UCSD-AML1 (cell line): ENCODE data around the gene GGN.
"Not testable (repeated sequence)": the region's sequence is repeated elsewhere in the genome, so short reads cannot be mapped to it uniquely, and the experiment has no call there.

Experiments used
- DNase-seq: peaks from one replicate; lab custom pipeline; 2025; ENCODE audit not compliant: unreplicated experiment; lab: John Stamatoyannopoulos, UW

Gene GGN

GRCh38 chr19:38387550-38388348, at the start of gene GGN:
Gene GGN (minus strand): TSS chr19:38388034. CDS start chr19:38387261, 773 bp downstream.
- peak; percentile 86 for DNase-seq

DNA sequence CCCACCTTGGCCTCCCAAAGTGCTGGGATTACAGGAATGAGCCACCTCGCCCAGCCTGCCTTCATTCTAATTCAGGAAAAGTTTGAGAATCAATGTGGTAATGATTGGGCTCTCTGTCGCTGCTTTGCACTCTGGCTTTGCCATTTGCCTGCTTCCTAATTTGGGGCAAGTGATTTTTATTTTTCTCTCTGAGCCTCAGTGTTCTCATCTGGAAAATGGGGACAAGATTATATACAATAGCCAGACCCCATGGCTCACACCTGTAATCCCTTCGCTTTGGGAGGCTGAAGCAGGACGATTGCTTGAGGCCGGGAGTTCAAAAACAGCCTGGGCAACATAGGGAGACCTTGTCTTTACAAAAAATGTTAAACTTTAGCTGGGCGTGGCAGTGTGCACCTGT, 49.5 kb upstream of the GGN start:
- no peak for DNase-seq

- peak; percentile 65 for DNase-seq
Observed at GRCh38 chr19:38434549-38435051, 46.8 kb upstream of the GGN start.

DNA sequence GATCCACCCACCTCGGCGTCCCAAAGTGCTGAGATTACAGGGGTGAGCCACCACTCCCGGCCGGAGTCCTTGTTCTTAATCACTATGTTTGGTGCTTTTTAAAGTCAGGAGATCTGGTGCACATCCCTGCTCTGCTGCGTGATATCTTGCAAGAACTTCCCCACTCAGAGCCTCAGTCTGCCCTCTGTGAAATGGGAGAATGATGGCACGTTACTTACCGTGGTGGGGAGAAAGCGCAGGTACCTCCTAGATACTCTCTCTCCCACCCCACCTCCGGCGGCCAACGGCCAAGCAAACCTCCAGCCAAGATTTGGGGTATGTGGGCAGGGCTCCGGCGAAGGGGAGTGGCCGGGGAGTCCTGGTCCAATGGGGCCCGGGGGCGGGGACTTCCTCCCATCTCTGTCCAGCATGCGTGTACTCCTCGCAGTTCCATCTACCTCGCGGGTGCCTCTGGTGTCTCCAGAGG, 45.5 kb upstream of the GGN start, which contains the start of gene RYR1:
Gene RYR1, plus strand, starts transcription at position 424 of the 466 bp plus-strand sequence. CDS start 139 bp downstream, outside the sequence.
- peak; percentile 54 for DNase-seq

- no peak for DNase-seq
Observed at GRCh38 chr19:38430931-38431330, 43.1 kb upstream of the GGN start.

DNA sequence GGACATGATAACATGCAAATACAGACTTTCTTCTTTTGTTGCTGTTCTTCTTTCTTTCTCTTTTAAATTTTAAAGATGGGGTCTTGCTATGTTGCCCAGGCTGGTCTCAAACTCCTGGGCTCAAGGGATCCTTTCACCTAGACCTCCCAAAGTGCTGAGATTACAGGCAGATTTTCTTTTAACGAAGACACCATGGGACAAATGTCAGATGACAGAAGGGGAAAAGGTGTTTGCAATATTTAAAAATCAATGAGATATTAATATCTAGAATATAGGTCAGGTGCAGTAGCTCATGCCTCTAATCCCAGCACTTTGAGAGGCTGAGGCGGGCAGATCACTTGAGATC, 42.0 kb upstream of the GGN start:
- DNase-seq = no peak

GRCh38 chr19:38429055-38429810, 41.4 kb upstream of the GGN start:
- DNase-seq = peak; percentile 26

DNA sequence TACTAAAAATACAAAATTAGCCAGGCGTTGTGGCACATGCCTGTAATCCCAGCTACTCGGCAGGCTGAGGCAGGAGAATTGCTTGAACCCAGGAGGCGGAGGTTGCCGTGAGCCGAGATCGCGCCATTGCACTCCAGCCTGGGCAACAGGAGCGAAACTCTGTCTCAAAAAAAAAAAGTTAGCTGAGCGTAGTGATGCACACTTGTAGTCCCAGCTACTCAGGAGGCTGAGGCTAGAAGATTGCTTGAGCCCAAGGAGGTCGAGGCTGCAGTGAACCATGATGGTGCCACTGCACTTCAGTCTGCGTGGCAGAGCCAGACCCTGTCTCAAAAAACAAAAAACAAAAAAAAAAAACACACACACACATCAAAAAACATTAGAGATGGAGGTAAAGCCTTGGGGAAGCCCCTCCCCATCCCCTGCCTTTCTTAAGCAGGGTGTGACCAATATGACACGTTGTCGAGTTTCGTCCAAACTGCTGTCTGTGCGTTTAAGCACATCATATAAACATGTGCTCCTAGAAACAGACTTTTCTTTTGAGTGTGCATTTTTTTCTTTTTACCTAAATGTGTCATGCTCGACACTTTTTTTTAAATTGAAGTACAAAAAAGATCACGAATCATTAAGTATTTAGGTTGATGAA, 39.3 kb upstream of the GGN start:
- DNase-seq = not testable (repeated sequence)

- peak; percentile 90 for DNase-seq
Observed at GRCh38 chr19:38425810-38426466, 38.1 kb upstream of the GGN start, which contains the start of gene RASGRP4. Gene RASGRP4 (minus strand): TSS chr19:38426219. CDS start chr19:38426091, 128 bp downstream.

- DNase-seq = peak; percentile 47
Observed at GRCh38 chr19:38425222-38425809, 37.5 kb upstream of the GGN start.

DNA sequence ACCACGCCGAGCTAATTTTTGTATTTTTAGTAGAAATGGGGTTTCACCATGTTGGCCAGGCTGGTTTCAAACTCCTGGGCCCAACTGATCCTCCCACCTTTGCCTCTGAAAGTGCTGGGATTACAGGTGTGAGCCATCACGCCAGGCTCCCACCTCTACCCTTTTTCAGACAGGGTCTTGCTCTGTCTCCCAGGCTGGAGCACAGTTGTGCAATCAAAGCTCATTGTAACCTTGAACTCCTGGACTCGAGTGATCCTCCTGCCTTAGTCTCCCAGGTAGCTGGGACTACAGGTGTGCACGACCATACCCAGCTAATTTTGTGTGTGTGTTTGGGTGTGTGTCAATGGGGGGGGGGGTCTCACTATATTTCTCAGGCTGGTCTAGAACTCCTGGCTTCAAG, 36.4 kb upstream of the GGN start:
- no peak for DNase-seq

DNA sequence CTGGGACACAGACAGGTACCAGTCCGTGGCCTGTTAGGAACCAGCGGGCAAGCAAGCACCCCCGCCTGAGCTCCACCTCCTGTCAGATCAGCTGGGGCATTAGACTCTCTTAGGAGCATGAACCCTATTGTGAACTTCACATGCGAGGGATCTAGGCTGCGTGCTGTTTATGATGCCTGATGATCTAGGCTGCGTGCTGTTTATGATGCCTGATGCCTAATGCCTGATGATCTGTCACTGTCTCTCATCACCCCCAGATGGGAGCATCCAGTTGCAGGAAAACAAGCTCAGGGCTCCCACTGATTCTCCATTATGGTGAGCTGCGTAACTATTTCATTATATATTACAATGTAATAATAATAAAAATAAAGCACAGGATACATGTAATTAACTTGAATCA, 34.6 kb upstream of the GGN start:
- no peak for DNase-seq

DNA sequence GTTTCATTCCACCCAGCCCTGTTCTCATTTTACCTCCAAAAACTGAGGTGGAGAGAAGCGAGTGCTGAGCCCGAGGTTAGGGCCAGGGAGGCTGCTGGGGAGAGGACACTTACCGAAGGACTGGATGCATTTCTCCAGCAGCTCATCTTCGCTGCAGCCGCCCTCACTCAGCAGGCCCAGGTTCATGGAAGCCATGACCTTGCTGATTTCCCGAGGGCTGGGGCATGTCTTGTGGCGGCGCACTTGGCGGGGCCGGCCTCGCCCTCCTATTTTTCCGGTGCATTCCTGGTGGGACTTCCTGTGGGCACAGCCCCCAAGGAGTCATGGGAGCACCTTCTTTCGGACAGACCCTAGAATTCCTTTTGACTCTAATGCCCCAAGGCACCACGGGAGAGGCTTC, 34.0 kb upstream of the GGN start:
- no peak for DNase-seq

DNA sequence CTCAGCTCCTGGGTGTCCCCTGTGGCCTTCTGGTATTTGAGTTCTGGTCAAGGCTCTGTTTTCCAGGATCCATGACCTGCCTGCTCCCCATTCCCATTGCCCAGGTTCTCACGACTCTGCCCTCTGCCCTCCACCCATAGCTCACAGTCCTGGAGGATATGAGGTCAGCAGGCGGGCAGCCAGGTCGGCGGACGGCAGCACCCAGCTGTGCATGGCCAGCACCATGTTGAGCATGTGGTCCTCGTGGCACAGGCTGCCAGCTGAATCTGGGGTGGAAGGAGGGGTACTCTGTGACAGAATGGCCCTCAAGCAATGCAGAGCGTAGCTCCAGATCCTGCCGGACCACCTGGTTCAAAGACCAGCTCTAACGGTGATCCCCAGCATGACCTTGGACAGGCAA, 33.1 kb upstream of the GGN start:
- DNase-seq = no peak

DNA sequence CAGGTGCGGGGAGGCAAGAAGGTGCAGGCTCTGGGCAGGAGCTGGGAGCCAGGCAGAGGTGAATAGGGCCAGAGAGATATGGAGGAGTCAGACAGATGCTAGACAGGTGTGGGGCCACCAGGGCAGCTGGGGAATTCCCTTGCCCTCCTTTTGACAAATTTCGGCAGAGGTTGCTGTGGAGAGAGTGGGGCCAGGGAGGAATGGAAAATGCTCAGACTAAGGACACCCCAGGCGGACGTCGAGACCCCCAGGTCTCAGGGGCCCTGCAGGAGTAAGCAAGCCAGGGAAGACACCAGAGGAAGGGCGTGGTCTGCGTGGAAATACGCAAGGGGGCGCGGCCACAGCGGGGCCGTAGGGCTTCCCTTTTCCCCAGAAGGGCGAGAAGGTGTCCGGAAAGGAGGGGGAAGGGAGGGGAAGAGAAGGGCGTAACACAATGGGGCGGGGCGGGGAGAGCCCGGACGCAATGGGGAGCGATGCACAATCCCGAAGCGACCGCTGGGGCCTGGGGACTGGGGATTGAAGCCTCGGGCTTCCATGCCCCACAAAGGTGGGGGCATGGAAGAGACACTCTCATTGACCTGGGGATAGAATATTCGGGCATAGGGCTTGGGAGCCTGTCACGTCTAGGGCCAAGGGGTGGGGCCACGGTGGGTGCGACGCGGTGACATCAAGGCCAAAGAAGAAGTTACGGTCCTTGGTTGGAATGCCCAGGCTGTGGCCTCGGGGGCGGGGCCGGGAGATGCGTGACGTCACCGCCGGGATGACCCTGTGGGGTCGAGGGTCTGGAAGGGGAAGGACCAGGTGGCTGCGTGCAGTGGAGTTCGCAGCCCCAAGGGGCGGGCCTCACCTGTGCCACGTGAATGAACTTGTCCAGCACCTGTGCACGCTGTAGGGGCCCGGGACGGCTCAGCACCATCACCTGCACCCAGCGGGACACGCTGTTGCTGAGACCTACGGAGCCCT, 30.0 kb upstream of the GGN start:
- DNase-seq = peak; percentile 76

- no peak for DNase-seq
Observed at GRCh38 chr19:38417146-38417543, 29.3 kb upstream of the GGN start.

DNA sequence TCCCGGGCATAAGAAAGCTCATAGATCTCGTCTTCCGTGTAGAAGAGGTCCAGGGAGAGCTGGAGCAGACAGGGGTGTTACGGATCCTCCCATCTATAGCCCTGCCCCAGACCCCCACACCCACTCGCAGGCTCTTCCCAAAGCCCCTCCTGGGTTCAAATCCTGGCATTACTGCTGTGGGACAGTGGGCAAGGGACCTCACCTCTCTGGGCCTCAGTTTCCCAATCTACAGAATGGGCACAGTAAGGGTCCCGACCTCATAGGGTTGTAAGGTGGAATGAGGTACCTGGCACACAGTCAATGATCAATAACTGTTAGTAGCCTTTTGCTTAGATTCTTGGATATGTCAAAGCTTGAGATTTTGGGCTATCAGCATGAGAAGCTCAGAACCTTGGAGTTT, 25.6 kb upstream of the GGN start:
- DNase-seq = no peak

- no peak for DNase-seq
Observed at GRCh38 chr19:38412961-38413360, 25.1 kb upstream of the GGN start.

GRCh38 chr19:38412491-38412890, 24.7 kb upstream of the GGN start:
- no peak for DNase-seq
